ENCODE data around the gene ZNF329. TPM values are rescaled to one million over a fixed set of nuclear protein-coding genes. Genes with fewer than 3 reads are reported as not detected.

Gene ZNF329
- total RNA-seq, 1 experiment from 2014 or later = 1.7 TPM

- intact Hi-C loops (cut with micrococcal nuclease) = no loop called here
- ChIA-PET CTCF (no interaction called here), RAD21 (ENCODE audit: low non-redundant PET in 1 of 2, low total read pairs in 2 of 2, uncharacterized antibody in 2 of 2, unreplicated experiment in 2 of 2) (no interaction called here), POLR2A (no interaction called here)
- Histone ChIP-seq H3K9ac (ENCODE audit: low read length) (no peak overlapping the region), H3K36me3 (ENCODE audit: control insufficient read depth in 1 of 2, insufficient read depth in 2 of 2, low read length in 2 of 2) (no peaks in the 10 kb centered on the region), H3K9me2 (ENCODE audit: insufficient read depth) (no peaks in the 10 kb centered on the region), H3K4me3 (replicated peaks in 1 of 2; ENCODE audit: low read depth in 1 of 2, low read length in 2 of 2) (no peak overlapping the region), H3K9me3 (ENCODE audit: control insufficient read depth in 1 of 2, insufficient read depth in 1 of 2, low read depth in 1 of 2, low read length in 2 of 2) (peaks cover 36 to 40% of the 10 kb centered on the region in 2 experiments; a peak in 3 of 4 replicates), H4K20me1 (ENCODE audit: insufficient read depth) (no peaks in the 10 kb centered on the region), H3K27me3 (ENCODE audit: insufficient read depth, low read length) (no peaks in the 10 kb centered on the region), H3K4me1 (ENCODE audit: control insufficient read depth in 1 of 2, insufficient read depth in 2 of 2, low read length in 2 of 2) (no peaks in the 10 kb centered on the region), H2AFZ (ENCODE audit: low read depth, low read length, poor library complexity, severe bottlenecking) (no peak overlapping the region), H3K79me2 (ENCODE audit: insufficient read depth, low read length) (no peaks in the 10 kb centered on the region), H3K27ac (ENCODE audit: low read depth, low read length) (no peak overlapping the region), H3K4me2 (ENCODE audit: low read length) (no peak overlapping the region)
- no peak for ATAC-seq
- no peak for DNase-seq (ENCODE audit: low read depth, low spot score)
- no TSS peak for BruUV-seq (replicated peaks)
- TF ChIP-seq EGR1 (IDR thresholded peaks at IDR 0.05; ENCODE audit: low read depth) = no peak
- peak; percentile 97 for TF ChIP-seq ZNF274 (IDR thresholded peaks at IDR 0.05; ENCODE audit: low read depth, low read length)
These were observed 22.4 kb downstream of the ZNF329 start for GRCh38 chr19:58128041-58128685.

GRCh38 chr19:58123354-58123753, 27.2 kb downstream of the ZNF329 start:
- intact Hi-C loops (cut with micrococcal nuclease) = no loop called here

More at GRCh38 chr19:58123354-58123753, 27.2 kb downstream of the ZNF329 start:
- Histone ChIP-seq H3K27me3 (ENCODE audit: insufficient read depth, low read length) (no peaks in the 10 kb centered on the region), H3K9ac (ENCODE audit: low read length) (no peak overlapping the region), H3K36me3 (ENCODE audit: control insufficient read depth in 1 of 2, insufficient read depth in 2 of 2, low read length in 2 of 2) (no peaks in the 10 kb centered on the region), H3K4me1 (ENCODE audit: control insufficient read depth in 1 of 2, insufficient read depth in 2 of 2, low read length in 2 of 2) (no peaks in the 10 kb centered on the region), H3K9me3 (ENCODE audit: control insufficient read depth in 1 of 2, insufficient read depth in 1 of 2, low read depth in 1 of 2, low read length in 2 of 2) (peaks cover 30 to 47% of the 10 kb centered on the region in 2 experiments; a peak in 3 of 4 replicates), H2AFZ (ENCODE audit: low read depth, low read length, poor library complexity, severe bottlenecking) (no peak overlapping the region), H3K4me3 (replicated peaks in 1 of 2; ENCODE audit: low read depth in 1 of 2, low read length in 2 of 2) (no peak overlapping the region), H3K79me2 (ENCODE audit: insufficient read depth, low read length) (no peaks in the 10 kb centered on the region), H4K20me1 (ENCODE audit: insufficient read depth) (no peaks in the 10 kb centered on the region), H3K4me2 (ENCODE audit: low read length) (no peak overlapping the region), H3K9me2 (ENCODE audit: insufficient read depth) (no peaks in the 10 kb centered on the region), H3K27ac (ENCODE audit: low read depth, low read length) (no peak overlapping the region)
- ATAC-seq (no peak), DNase-seq (ENCODE audit: low read depth, low spot score) (no peak)
- no TSS peak for BruUV-seq (replicated peaks)
- POLR2A ChIA-PET = no interaction called here
- RAD21 ChIA-PET (ENCODE audit: low non-redundant PET in 1 of 2, low total read pairs in 2 of 2, uncharacterized antibody in 2 of 2, unreplicated experiment in 2 of 2) = no interaction called here
- no peak for TF ChIP-seq SP1 (IDR thresholded peaks at IDR 0.05; ENCODE audit: low read depth)
- no peak for TF ChIP-seq ZNF274 (IDR thresholded peaks at IDR 0.05; ENCODE audit: low read depth, low read length)
- no peak for TF ChIP-seq ZFX (IDR thresholded peaks at IDR 0.05)
- TF ChIP-seq FOSL1 (IDR thresholded peaks at IDR 0.05; ENCODE audit: low read depth) = no peak
- CTCF ChIA-PET = no interaction called here
